Amniotic epithelial cell (primary cell): ENCODE results near the gene LRCH1.

Source experiments
- DNase-seq: peaks from one replicate; pipeline ENCODE4 v3.0.0-alpha.2; 2010; ENCODE audit warnings: low read depth

LRCH1 gene

DNA sequence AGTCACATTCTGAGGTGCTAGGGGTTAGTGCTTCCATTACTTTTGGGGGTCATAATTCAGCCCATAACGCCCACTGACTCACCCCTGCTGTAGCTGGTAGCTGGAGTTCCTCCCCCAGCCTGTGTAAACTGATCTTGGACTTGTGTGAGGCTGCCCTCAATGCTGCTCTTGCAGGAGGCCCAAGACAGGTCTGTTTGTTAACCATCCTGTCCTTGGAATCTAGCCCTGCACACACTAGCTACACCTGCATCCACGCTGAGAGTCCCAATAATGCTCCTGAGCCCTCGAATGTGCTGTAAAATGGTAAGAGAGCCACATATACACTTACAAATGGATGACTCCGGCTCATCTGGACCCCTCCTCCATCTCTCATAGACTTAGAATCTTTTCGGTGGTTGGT is 9.6 kb downstream of the LRCH1 start:
- no peak for DNase-seq

GRCh38 chr13:46565808-46566750 is 13.1 kb downstream of the LRCH1 start:
- DNase-seq, result no peak

DNA sequence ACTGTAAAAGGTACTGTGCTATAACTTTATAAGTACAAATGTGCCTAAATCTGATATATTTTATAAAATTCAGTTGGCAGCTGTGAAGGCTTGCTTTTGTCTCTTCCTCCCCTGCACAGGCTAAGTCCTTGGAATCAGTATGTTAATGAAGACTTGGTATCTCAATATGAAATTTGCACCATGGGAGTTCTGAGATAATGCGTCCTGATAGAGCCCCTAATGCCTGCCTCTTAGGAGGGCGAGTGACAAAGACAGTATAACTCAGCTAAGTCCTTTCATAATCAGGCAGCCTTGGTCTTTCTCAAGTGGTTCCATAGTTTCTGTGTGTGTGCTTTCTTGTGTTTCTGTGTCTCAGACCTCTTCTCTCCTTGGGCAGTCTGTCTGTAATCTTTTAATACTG is 14.7 kb downstream of the LRCH1 start:
- no peak for DNase-seq

- DNase-seq, result no peak
These were observed 16.5 kb downstream of the LRCH1 start for GRCh38 chr13:46569456-46569855.

- no peak for DNase-seq
These were observed 17.3 kb downstream of the LRCH1 start for GRCh38 chr13:46570273-46570672.

- no peak for DNase-seq
These were observed 18.4 kb downstream of the LRCH1 start for GRCh38 chr13:46571189-46571908.

DNA sequence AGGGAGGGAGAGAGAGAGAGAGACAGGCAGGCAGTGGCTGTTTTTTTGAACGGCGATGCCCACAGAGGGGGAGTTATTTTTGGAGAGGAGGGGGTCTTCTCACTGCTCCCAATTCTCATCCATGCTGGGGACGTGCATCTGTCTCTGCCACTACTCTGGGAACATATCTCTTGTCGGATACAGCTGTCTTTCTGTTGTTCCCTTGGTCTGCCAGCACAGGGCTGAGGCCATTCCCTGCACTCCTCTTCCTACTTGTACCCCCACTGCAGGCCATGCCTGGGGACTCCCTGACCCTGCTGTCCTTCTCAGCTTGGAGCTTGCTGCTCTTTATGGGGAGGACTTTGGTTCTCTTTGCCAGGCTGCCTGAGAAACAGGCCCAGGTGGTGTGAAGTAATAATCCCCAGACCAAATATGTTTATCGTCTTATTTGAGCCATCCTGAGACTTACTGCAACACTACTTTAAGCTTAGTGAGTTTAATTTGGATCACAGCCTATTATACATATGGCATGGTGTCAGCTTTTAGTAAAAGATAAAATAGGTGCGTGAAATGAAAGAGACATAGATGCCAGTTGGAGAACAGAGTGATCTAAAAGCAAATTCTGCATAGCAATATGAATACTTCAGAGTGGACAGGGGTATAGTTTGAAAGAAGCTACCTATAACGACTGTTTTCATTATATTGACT is 19.1 kb downstream of the LRCH1 start:
- DNase-seq, result no peak

DNA sequence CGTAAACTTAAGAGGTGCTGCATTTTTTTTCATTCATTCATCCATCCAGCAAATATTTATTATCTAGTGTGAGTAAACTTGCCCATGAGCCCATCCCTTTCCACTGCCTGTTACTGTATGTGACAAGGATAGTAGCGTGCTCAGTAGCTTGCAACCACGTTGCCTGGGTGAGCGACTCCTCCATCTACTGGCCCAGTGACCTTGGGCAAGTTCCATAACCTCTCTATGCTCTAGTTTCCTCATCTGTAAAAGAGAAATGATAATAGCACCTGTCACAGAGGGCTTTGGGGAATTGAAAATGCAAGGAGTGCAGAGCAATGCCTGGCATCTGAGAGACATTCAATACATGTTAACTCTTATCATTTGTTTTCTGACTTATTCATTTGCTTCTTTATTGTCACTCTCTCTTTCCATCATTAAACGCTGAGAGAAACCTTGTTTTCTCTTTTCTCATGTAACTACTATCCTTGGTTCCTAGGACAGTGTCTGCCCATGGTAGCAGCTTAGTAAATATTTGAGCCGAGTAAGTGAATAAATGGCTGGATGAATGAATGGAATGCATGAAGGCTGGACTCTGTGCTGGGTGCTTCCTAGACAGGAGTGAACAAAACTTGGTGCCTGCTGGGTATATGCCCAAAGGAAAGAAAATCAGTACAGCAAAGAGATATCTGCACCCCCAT is 19.9 kb downstream of the LRCH1 start:
- DNase-seq, result no peak

- DNase-seq, result peak; percentile 41
These were observed 22.4 kb downstream of the LRCH1 start for GRCh38 chr13:46575301-46575771.

- DNase-seq, result peak; percentile 53
These were observed 22.9 kb downstream of the LRCH1 start for GRCh38 chr13:46575818-46576221.

- DNase-seq, result no peak
These were observed 23.8 kb downstream of the LRCH1 start for GRCh38 chr13:46576762-46577161.

DNA sequence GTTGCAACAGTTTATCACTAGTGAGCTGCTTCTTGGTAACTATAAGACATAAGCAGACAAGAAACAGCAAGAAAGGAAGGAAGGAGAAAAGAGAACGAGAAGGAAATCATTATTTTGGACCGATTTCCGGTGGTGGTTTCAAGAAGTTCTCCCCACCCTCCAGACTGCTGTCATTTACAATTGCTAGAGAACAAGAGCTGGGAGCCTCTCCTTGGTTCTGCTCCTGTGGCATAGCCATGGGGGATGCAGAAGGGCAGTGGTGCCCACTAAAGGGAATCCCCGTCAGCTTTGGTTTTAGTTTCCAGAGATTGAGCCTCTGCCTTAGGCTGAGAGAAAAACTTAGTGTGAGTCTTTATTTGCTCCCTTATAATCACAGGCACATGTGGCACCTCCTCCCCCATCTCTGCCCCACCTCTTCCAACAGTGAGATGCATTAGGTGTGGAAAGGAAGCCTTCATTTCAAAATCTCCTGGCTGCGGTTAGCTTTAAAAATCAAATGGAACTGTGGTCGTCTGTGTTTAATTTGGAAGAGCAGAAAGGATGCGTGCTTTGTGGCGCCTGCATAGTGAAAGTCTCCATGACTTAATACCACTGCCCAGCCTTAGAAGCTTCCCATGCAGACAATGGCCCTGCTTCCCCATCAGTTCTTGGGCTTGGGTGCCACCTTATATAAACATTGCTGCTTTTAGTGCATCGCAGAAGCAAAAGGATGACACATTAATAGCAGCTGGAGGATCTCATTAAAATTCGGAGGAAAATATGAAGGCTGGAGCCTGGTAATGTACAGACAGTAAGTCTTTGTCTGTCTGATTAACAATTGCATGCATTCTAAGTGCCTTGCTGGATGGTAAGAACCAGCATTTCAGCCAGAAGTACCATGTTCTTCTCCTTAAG is 25.0 kb downstream of the LRCH1 start:
- no peak for DNase-seq

DNA sequence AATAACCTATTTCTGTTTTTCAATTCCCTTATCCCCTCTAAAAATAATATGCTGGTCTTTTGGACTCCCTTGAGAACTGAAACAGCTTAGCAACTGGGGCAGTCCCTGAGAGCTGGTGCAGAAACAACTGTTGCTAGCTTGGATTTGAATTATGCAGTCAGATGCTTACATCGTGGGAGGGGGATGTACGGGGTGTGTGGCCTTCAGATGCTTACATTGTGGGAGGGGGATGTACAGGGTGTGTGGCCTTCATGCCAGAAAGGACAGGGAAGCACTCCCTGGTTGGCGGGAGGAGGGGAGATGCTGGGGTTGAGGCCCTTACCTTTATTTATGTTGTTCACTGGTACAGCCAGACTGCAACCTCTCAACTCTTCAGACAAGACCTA is 25.6 kb downstream of the LRCH1 start:
- no peak for DNase-seq

DNA sequence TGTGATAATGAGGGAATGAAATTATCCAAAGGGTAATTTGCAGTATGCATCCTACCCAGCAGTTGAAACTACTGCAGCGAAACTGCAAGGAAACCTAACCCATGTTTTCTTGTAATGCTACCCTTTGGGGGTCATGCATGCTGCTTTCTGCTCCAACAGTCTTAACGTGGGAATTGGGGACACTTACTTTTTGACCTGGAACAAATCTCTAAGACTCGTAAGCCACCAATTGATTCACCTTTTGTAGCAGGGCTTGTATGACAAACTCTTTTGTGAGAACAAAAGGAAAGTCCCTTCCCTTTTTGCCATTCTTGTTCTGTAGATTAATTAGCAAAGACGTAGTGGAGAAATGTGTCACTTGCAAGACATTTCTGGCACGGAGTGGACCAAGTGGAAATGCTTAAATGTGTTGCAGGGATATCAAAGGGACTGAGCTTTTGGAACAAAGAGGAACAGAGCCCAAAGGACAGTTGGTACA is 27.4 kb downstream of the LRCH1 start:
- no peak for DNase-seq

DNA sequence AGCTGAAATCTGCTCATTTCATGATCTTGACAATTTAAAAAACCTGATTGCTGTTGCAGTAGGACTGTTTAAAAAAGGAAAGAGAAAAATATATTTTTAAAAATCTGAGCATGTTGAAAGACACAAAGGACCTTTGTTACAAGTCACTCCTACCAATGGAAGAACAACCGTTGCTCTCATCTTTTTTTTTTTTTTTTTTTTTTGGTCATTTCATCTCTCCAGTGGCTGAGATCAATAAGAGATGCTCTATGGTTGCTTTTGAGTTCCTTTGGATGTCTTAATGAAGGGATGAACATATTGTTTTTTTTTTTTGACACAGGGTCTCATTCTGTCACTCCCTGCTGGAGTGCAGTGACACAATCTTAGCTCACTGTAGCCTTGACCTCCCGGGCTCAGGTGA is 29.2 kb downstream of the LRCH1 start:
- no peak for DNase-seq

DNA sequence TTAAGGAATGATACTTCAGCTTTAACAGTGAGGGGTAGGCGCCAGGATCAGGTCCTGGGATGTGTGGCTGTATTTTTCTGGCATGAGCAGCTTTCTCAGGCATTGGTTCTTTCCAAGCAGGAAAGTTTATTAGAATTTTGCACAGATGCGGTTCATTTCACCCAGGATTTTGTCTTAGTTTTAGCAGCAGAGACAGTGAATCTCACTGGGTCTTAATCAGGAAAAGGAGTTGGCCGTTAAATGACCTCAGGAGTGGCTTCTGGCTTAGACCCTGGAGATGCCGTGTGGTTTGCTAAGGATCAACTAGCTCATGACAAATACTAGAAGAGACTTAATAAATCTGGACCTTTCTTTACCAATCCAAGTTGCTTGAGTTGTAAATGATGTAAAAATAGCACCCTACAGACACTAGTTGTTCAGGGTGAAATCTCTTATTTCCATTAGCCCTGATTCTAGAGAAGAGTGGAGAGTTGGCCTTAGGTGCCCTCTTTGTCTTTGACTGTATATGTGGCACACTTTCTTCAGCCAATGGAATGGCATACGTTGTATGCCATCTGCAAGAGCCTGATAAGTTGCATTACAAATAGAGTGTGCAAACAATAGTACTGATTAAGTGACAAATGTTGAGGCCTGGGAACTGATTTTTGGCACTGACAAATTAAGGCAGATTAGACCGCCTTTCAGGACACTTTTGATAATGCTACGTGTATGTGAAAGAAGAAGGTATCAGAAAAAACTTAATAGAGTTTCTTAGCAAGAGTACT is 34.0 kb downstream of the LRCH1 start:
- peak; percentile 33 for DNase-seq

DNA sequence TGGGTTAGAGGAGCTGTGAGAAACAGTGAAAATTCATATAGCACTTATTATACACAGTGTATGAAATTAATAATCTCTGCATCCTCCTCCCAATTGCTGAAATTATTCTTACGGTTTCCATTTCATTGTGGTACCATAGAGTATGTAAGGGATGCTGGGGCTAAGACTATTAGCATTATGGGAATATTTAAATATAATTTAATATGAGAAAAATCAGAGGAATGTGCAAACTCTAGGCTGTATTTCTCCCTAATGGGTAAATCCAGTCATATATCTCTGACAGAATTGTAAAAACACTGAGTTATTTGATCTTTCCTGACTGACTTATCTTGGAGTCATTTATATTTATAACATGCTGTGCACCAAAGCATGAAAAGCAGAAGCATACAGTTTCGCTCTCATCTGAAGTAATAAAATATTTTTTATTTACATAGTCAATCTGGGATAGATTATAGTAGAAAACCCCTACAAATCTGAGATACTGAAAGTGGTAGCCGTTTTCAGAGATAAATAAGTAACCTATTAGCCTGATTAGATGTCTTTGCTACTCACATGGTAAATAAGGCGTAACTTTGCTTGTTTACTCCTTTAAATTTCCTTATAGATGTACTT is 34.9 kb downstream of the LRCH1 start:
- no peak for DNase-seq

- no peak for DNase-seq
These were observed 39.4 kb downstream of the LRCH1 start for GRCh38 chr13:46592385-46592784.

- no peak for DNase-seq
These were observed 40.4 kb downstream of the LRCH1 start for GRCh38 chr13:46593398-46593797.
